Esophagus squamous epithelium (tissue), 4 donors: ENCODE data around the gene PSENEN.

Source experiments
- CTCF ChIP-seq, 6 experiments: fragments of 450-650 bp in 4 of 6; fragments of 200-600 bp in 2 of 6; sonication (generic) in 2 of 6; IDR thresholded peaks; one replicate each; pipeline ENCODE4 v1.5.1; 2016 to 2019; ENCODE audit warnings: antibody characterized with exemption in 6 of 6, mild to moderate bottlenecking in 4 of 6, moderate library complexity in 4 of 6
- POLR2A ChIP-seq, 4 donors: fragments of 450-650 bp; IDR thresholded peaks; one replicate each; pipeline ENCODE4 v1.6.1; 2017; ENCODE audit warnings: antibody characterized with exemption in 4 of 4, mild to moderate bottlenecking in 4 of 4, moderate library complexity in 3 of 4

- TF ChIP-seq CTCF (IDR thresholded peaks at IDR 0.05): no peak
- no peak for TF ChIP-seq POLR2A (IDR thresholded peaks at IDR 0.05)
These were observed 11.8 kb downstream of the PSENEN start for GRCh38 chr19:35757231-35757748.
